C4-2B (cell line): ENCODE data around the gene ZNF473.

Experiments used
- ZFX ChIP-seq: fragments of 450-650 bp; IDR thresholded peaks from 2 replicates; pipeline ENCODE4 v1.6.1; 2017
- TF ChIP-seq, protein P1 (sequence below): fragments of 450-650 bp; conservative IDR thresholded peaks from 2 replicates; pipeline ENCODE4 v1.5.1; 2017; ENCODE audit warnings: mild to moderate bottlenecking

DNA sequence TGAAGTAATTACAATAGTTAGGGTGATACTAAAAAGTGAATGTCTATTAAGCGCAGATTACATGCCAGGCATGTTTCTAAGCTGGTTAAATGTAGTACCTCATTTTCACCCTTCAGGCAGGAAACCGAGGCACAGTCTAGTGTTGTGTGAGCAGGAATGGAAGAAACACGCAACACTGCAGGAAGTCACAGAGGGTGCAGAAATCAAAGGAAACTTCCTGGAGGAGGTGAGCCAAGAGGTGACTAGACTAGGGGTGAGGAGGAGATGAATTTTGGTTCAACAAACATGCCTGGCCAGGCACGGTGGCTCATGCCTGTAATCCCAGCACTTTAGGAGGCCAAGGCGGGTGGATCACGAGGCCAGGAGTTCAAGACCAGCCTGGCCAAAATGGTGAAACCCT, 41.8 kb downstream of the ZNF473 start:
- TF ChIP-seq, protein P1, sequence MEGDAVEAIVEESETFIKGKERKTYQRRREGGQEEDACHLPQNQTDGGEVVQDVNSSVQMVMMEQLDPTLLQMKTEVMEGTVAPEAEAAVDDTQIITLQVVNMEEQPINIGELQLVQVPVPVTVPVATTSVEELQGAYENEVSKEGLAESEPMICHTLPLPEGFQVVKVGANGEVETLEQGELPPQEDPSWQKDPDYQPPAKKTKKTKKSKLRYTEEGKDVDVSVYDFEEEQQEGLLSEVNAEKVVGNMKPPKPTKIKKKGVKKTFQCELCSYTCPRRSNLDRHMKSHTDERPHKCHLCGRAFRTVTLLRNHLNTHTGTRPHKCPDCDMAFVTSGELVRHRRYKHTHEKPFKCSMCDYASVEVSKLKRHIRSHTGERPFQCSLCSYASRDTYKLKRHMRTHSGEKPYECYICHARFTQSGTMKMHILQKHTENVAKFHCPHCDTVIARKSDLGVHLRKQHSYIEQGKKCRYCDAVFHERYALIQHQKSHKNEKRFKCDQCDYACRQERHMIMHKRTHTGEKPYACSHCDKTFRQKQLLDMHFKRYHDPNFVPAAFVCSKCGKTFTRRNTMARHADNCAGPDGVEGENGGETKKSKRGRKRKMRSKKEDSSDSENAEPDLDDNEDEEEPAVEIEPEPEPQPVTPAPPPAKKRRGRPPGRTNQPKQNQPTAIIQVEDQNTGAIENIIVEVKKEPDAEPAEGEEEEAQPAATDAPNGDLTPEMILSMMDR: no peak
- no peak for TF ChIP-seq ZFX
